HCT116 (cell line): Measurements from ENCODE around the gene MUC16. TPM values are rescaled to one million over a fixed set of nuclear protein-coding genes. Genes with fewer than 3 reads are reported as not detected.

Experiments
- ATAC-seq: fragments of 200-7000 bp; cut with Tn5 transposase; 2 replicates; pipeline ENCODE4 v1.9.1; 2020; ENCODE audit warnings: mild to moderate bottlenecking, moderate library complexity
- BruUV-seq: library from RNA; stranded (reverse); fragments of 400-500 nt; replicated peaks from 2 replicates; lab custom pipeline; 2021; lab: Mats Ljungman, UMichigan
- CTCF ChIA-PET: fragments of 300-600 bp; sonication (Branson Sonifier 250); formaldehyde crosslinking; loops from one replicate; lab custom pipeline; 2021; ENCODE audit warnings: antibody characterized with exemption; lab: Charles Lee
- POLR2A ChIA-PET: fragments of 300-600, 350-600 bp; sonication (Branson Sonifier 250); formaldehyde crosslinking; loops from one replicate; lab custom pipeline; 2021; ENCODE audit warnings: antibody characterized with exemption; lab: Charles Lee
- RAD21 ChIA-PET, 2 experiments: fragments of 300-600 bp; sonication (Branson Sonifier 250); formaldehyde crosslinking; loops; one replicate each; lab custom pipeline; 2023; ENCODE audit warnings: low total read pairs in 2 of 2; ENCODE audit not compliant: uncharacterized antibody in 2 of 2, unreplicated experiment in 2 of 2, low non-redundant PET in 1 of 2; lab: Charles Lee
- DNase-seq: peaks from one replicate; pipeline ENCODE4 v3.0.0-alpha.2; 2010; ENCODE audit warnings: low read depth, low spot score
- H2AFZ ChIP-seq: fragments of 200-600 bp; shearing (Covaris generic), sonication (generic); 2 replicates; pipeline ENCODE4 v1.6.1; 2017; ENCODE audit warnings: low read depth, mixed run types, mixed read lengths, antibody characterized with exemption, low read length; ENCODE audit not compliant: poor library complexity, severe bottlenecking
- H3K27ac ChIP-seq: 2 replicates; pipeline ENCODE4 v1.5.1; 2012; ENCODE audit warnings: low read depth, low read length
- H3K27me3 ChIP-seq: fragments of 200-600 bp; sonication (generic); 2 replicates; pipeline ENCODE4 v1.6.1; 2016; ENCODE audit warnings: mixed run types, low read length, mixed read lengths; ENCODE audit not compliant: insufficient read depth
- H3K36me3 ChIP-seq, 2 experiments: fragments of 200-500 bp in 1 of 2; fragments of 200-600 bp in 1 of 2; sonication (Bioruptor generic) in 1 of 2; sonication (generic) in 1 of 2; 2 replicates each; pipeline versions ENCODE4 v1.5.1 to v1.6.1; 2014 to 2016; ENCODE audit warnings: low read length in 2 of 2, inconsistent platforms in 1 of 2, mixed read lengths in 1 of 2, mixed run types in 1 of 2; ENCODE audit not compliant: insufficient read depth in 2 of 2, control insufficient read depth in 1 of 2
- H3K4me1 ChIP-seq, 2 experiments: fragments of 200-600 bp in 1 of 2; sonication (generic) in 1 of 2; 2 replicates each; pipeline versions ENCODE4 v1.5.1 to v1.6.1; 2012 to 2017; ENCODE audit warnings: low read length in 2 of 2, inconsistent platforms in 1 of 2, mild to moderate bottlenecking in 1 of 2, mixed read lengths in 1 of 2, mixed run types in 1 of 2, moderate library complexity in 1 of 2; ENCODE audit not compliant: insufficient read depth in 2 of 2, control insufficient read depth in 1 of 2
- H3K4me2 ChIP-seq: fragments of 200-600 bp; sonication (generic); 2 replicates; pipeline ENCODE4 v1.6.1; 2017; ENCODE audit warnings: mixed run types, low read length, mixed read lengths
- H3K4me3 ChIP-seq, 2 experiments: fragments of 200-600 bp in 1 of 2; sonication (generic) in 1 of 2; replicated peaks in 1 of 2; 2 replicates each; pipeline ENCODE4 v1.5.1; 2011 to 2016; ENCODE audit warnings: low read length in 2 of 2, control low read depth in 1 of 2, low read depth in 1 of 2, mild to moderate bottlenecking in 1 of 2, mixed read lengths in 1 of 2, mixed run types in 1 of 2
- H3K79me2 ChIP-seq: fragments of 200-600 bp; sonication (generic); 2 replicates; pipeline ENCODE4 v1.6.1; 2017; ENCODE audit warnings: mild to moderate bottlenecking, mixed run types, low read length, moderate library complexity, mixed read lengths; ENCODE audit not compliant: insufficient read depth
- H3K9ac ChIP-seq: fragments of 200-600 bp; sonication (generic); 2 replicates; pipeline ENCODE4 v1.6.1; 2016; ENCODE audit warnings: low read length, mixed read lengths
- H3K9me2 ChIP-seq: fragments of 200-600 bp; sonication (generic), shearing (Covaris generic); 2 replicates; pipeline ENCODE4 v1.6.1; 2017; ENCODE audit warnings: mixed run types, mild to moderate bottlenecking, moderate library complexity; ENCODE audit not compliant: insufficient read depth
- H3K9me3 ChIP-seq, 2 experiments: fragments of 200-500 bp in 1 of 2; fragments of 200-600 bp in 1 of 2; sonication (Bioruptor generic) in 1 of 2; sonication (generic) in 1 of 2; 2 replicates each; pipeline ENCODE4 v1.6.1; 2014 to 2017; ENCODE audit warnings: low read length in 2 of 2, mixed read lengths in 2 of 2, inconsistent platforms in 1 of 2, low read depth in 1 of 2, mild to moderate bottlenecking in 1 of 2, mixed run types in 1 of 2, moderate library complexity in 1 of 2; ENCODE audit not compliant: control insufficient read depth in 1 of 2, insufficient read depth in 1 of 2
- H4K20me1 ChIP-seq: fragments of 200-600 bp; sonication (generic), shearing (Covaris generic); 2 replicates; pipeline ENCODE4 v1.6.1; 2017; ENCODE audit warnings: mixed run types, mild to moderate bottlenecking, moderate library complexity; ENCODE audit not compliant: insufficient read depth
- CBX3 ChIP-seq: IDR thresholded peaks from 2 replicates; pipeline ENCODE4 v1.6.1; 2012; ENCODE audit warnings: low read depth
- CEBPB ChIP-seq: IDR thresholded peaks from 2 replicates; pipeline ENCODE4 v1.6.1; 2012; ENCODE audit warnings: low read depth
- CTCF ChIP-seq, 3 experiments: fragments of 200-600 bp in 1 of 3; sonication (generic) in 1 of 3; IDR thresholded peaks in 2 of 3; conservative IDR thresholded peaks in 1 of 3; 2 replicates each; pipeline ENCODE4 v1.5.1; 2012 to 2017; ENCODE audit warnings: low read depth in 2 of 3, low read length in 2 of 3, antibody characterized with exemption in 1 of 3, borderline replicate concordance in 1 of 3, control low read depth in 1 of 3, mild to moderate bottlenecking in 1 of 3, mixed read lengths in 1 of 3, mixed run types in 1 of 3, moderate library complexity in 1 of 3; ENCODE audit not compliant: insufficient read depth in 1 of 3
- ELF1 ChIP-seq: IDR thresholded peaks from 2 replicates; pipeline ENCODE4 v1.6.1; 2012; ENCODE audit warnings: low read depth, borderline replicate concordance
- EZH2phosphoT487 ChIP-seq: fragments of 200-600 bp; IDR thresholded peaks from 2 replicates; pipeline ENCODE4 v1.6.1; 2018; ENCODE audit warnings: antibody characterized with exemption, borderline replicate concordance
- JUND ChIP-seq: IDR thresholded peaks from 2 replicates; pipeline ENCODE4 v1.6.1; 2012
- MAX ChIP-seq: IDR thresholded peaks from 2 replicates; pipeline ENCODE4 v1.6.1; 2012
- POLR2A ChIP-seq: IDR thresholded peaks from 2 replicates; pipeline ENCODE4 v1.7.0; 2011; ENCODE audit warnings: borderline replicate concordance; ENCODE audit not compliant: insufficient read depth, insufficient read length; ENCODE audit errors: extremely low read depth
- POLR2AphosphoS5 ChIP-seq: IDR thresholded peaks from 2 replicates; pipeline ENCODE4 v1.6.1; 2011; ENCODE audit warnings: mild to moderate bottlenecking, low read depth, low read length, moderate library complexity
- RAD21 ChIP-seq: IDR thresholded peaks from 2 replicates; pipeline ENCODE4 v1.6.1; 2012; ENCODE audit warnings: low read depth, mild to moderate bottlenecking
- SIN3A ChIP-seq: IDR thresholded peaks from 2 replicates; pipeline ENCODE4 v1.6.1; 2012; ENCODE audit warnings: low read depth
- SP1 ChIP-seq: IDR thresholded peaks from 2 replicates; pipeline ENCODE4 v1.6.1; 2012; ENCODE audit warnings: low read depth
- YY1 ChIP-seq: IDR thresholded peaks from 2 replicates; pipeline ENCODE4 v1.6.1; 2011; ENCODE audit warnings: low read length, low read depth, moderate library complexity, mild to moderate bottlenecking; ENCODE audit not compliant: insufficient replicate concordance; ENCODE audit errors: extremely low read depth
- ZFX ChIP-seq: fragments of 450-650 bp; IDR thresholded peaks from 2 replicates; pipeline ENCODE4 v1.6.1; 2017
- ZNF274 ChIP-seq: fragments of 200-500 bp; sonication (Bioruptor generic); IDR thresholded peaks from 2 replicates; pipeline ENCODE4 v1.6.1; 2014; ENCODE audit warnings: mild to moderate bottlenecking, low read depth, low read length, inconsistent platforms
- intact Hi-C: fragments of 100-400 bp; cut with micrococcal nuclease; formaldehyde crosslinking; loops from 2 replicates; pipeline ENCODE4 v1.10.0; 2022
- total RNA-seq: library from RNA; stranded (reverse); gene quantifications from one replicate; pipeline ENCODE4 v1.2.1, GENCODE V29; 2021; ENCODE audit not compliant: unreplicated experiment
- TF ChIP-seq, protein P1 (sequence below): IDR thresholded peaks from 2 replicates; pipeline ENCODE4 v1.6.1; 2012
- TF ChIP-seq, protein P2 (sequence below): IDR thresholded peaks from 2 replicates; pipeline ENCODE4 v1.6.1; 2011; ENCODE audit warnings: mild to moderate bottlenecking, low read length, moderate library complexity; ENCODE audit not compliant: insufficient replicate concordance; ENCODE audit errors: extremely low read depth

The MUC16 gene
- total RNA-seq, 1 experiment from 2014 or later: 0.12 TPM

GRCh38 chr19:9046694-9047093, 36.5 kb upstream of the MUC16 start:
- no peak for ATAC-seq
- Histone ChIP-seq H4K20me1 (no peaks in the 10 kb centered on the region), H3K27me3 (no peaks in the 10 kb centered on the region), H3K27ac (no peak overlapping the region), H3K4me1 (peaks cover 9 to 36% of the 10 kb centered on the region in 2 experiments), H2AFZ (no peak overlapping the region), H3K4me3 (no peak overlapping the region), H3K9me3 (no peaks in the 10 kb centered on the region), H3K4me2 (peak overlapping the region; percentile 45), H3K9ac (no peak overlapping the region), H3K79me2 (no peaks in the 10 kb centered on the region), H3K36me3 (no peaks in the 10 kb centered on the region), H3K9me2 (no peaks in the 10 kb centered on the region)
- CTCF ChIA-PET: no interaction called here
- POLR2A ChIA-PET: interaction anchor here (1.2 kb wide), 1 partner anchor 9 kb away, joined by 3 read pairs; no protein-coding TSS in a partner anchor
- RAD21 ChIA-PET: no interaction called here
- 0 out of 2 replicates have a peak, but pooled peaks have one; percentile 28 for TF ChIP-seq CBX3
- TF ChIP-seq POLR2A: no peak
- TF ChIP-seq POLR2AphosphoS5: no peak
- no TSS peak for BruUV-seq
- intact Hi-C loops: no loop called here
- no peak for DNase-seq

- Histone ChIP-seq H3K9me3 (no peaks in the 10 kb centered on the region), H3K27ac (no peak overlapping the region), H3K27me3 (no peaks in the 10 kb centered on the region), H4K20me1 (no peaks in the 10 kb centered on the region), H3K36me3 (no peaks in the 10 kb centered on the region), H3K4me1 (peaks cover 7 to 33% of the 10 kb centered on the region in 2 experiments), H3K79me2 (no peaks in the 10 kb centered on the region), H3K4me3 (no peak overlapping the region), H2AFZ (no peak overlapping the region), H3K9ac (no peak overlapping the region), H3K4me2 (no peak overlapping the region), H3K9me2 (no peaks in the 10 kb centered on the region)
- BruUV-seq: no TSS peak
- intact Hi-C loops: no loop called here
- ATAC-seq (no peak), DNase-seq (no peak)
- ChIA-PET CTCF (no interaction called here), RAD21 (no interaction called here), POLR2A (no interaction called here)
- TF ChIP-seq ZFX (no peak), ZNF274 (no peak), YY1 (no peak), JUND (no peak), SIN3A (no peak), EZH2phosphoT487 (no peak), POLR2A (no peak), SP1 (no peak), CEBPB (no peak), ELF1 (no peak), CTCF (IDR thresholded peaks at IDR 0.05 in 2 of 3, conservative IDR thresholded peaks at IDR 0.05 in 1 of 3; ENCODE audit: borderline replicate concordance in 1 of 3, insufficient read depth in 1 of 3, low read depth in 2 of 3, low read length in 2 of 3) (no peak), MAX (no peak), RAD21 (no peak), POLR2AphosphoS5 (no peak)
- TF ChIP-seq, protein P1, sequence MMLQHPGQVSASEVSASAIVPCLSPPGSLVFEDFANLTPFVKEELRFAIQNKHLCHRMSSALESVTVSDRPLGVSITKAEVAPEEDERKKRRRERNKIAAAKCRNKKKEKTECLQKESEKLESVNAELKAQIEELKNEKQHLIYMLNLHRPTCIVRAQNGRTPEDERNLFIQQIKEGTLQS: no peak
- TF ChIP-seq, protein P2, sequence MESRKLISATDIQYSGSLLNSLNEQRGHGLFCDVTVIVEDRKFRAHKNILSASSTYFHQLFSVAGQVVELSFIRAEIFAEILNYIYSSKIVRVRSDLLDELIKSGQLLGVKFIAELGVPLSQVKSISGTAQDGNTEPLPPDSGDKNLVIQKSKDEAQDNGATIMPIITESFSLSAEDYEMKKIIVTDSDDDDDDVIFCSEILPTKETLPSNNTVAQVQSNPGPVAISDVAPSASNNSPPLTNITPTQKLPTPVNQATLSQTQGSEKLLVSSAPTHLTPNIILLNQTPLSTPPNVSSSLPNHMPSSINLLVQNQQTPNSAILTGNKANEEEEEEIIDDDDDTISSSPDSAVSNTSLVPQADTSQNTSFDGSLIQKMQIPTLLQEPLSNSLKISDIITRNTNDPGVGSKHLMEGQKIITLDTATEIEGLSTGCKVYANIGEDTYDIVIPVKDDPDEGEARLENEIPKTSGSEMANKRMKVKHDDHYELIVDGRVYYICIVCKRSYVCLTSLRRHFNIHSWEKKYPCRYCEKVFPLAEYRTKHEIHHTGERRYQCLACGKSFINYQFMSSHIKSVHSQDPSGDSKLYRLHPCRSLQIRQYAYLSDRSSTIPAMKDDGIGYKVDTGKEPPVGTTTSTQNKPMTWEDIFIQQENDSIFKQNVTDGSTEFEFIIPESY: no peak
Observed at GRCh38 chr19:9044449-9044848, 34.2 kb upstream of the MUC16 start.
